Mesenchymal stem cell (in vitro differentiated cells and primary cell): ENCODE results near the gene RCAN2.

Experiments used
- DNase-seq: peaks from one replicate; pipeline ENCODE4 v3.0.0-alpha.2; 2013
- H2AFZ ChIP-seq: one replicate; pipeline ENCODE4 v1.6.1; 2013; ENCODE audit warnings: low read depth, mild to moderate bottlenecking, control low read depth, inconsistent platforms, low read length, moderate library complexity
- H2AK5ac ChIP-seq: 2 replicates; pipeline ENCODE4 v1.6.1; 2013; ENCODE audit warnings: low read length, moderate library complexity, mild to moderate bottlenecking, inconsistent platforms; ENCODE audit not compliant: severe bottlenecking
- H2BK120ac ChIP-seq: one replicate; pipeline ENCODE4 v1.6.1; 2013; ENCODE audit warnings: low read depth, mild to moderate bottlenecking, inconsistent platforms, low read length, moderate library complexity
- H2BK12ac ChIP-seq, 2 experiments: one replicate each; pipeline ENCODE4 v1.6.1; 2013; ENCODE audit warnings: inconsistent platforms in 2 of 2, low read length in 2 of 2, mild to moderate bottlenecking in 2 of 2, moderate library complexity in 2 of 2, control low read depth in 1 of 2
- H2BK15ac ChIP-seq: one replicate; pipeline ENCODE4 v1.6.1; 2013; ENCODE audit warnings: mild to moderate bottlenecking, low read depth, inconsistent platforms; ENCODE audit not compliant: poor library complexity, severe bottlenecking
- H2BK5ac ChIP-seq: 2 replicates; pipeline ENCODE4 v1.6.1; 2013; ENCODE audit warnings: low read depth, mild to moderate bottlenecking, low read length, control low read depth, inconsistent platforms; ENCODE audit not compliant: poor library complexity, severe bottlenecking
- H3K14ac ChIP-seq, 2 experiments: one replicate each; pipeline ENCODE4 v1.6.1; 2013; ENCODE audit warnings: inconsistent platforms in 2 of 2, low read length in 2 of 2, control low read depth in 1 of 2, mild to moderate bottlenecking in 1 of 2, moderate library complexity in 1 of 2
- H3K18ac ChIP-seq, 2 experiments: one replicate each; pipeline ENCODE4 v1.6.1; 2013; ENCODE audit warnings: inconsistent platforms in 2 of 2, low read length in 2 of 2, control low read depth in 1 of 2, low read depth in 1 of 2, mild to moderate bottlenecking in 1 of 2
- H3K23ac ChIP-seq, 2 experiments: one replicate each; pipeline ENCODE4 v1.6.1; 2013; ENCODE audit warnings: inconsistent platforms in 2 of 2, low read length in 2 of 2, mild to moderate bottlenecking in 2 of 2, moderate library complexity in 2 of 2, control low read depth in 1 of 2
- H3K27ac ChIP-seq: 2 replicates; pipeline ENCODE4 v1.5.1; 2013; ENCODE audit warnings: mild to moderate bottlenecking, moderate library complexity, low read length, control low read depth, inconsistent platforms; ENCODE audit not compliant: poor library complexity, severe bottlenecking
- H3K27me3 ChIP-seq, 2 experiments: 2 replicates each; pipeline versions ENCODE4 v1.6.1 to v1.7.0; 2013; ENCODE audit warnings: low read length in 2 of 2, mild to moderate bottlenecking in 2 of 2, moderate library complexity in 2 of 2, control low read depth in 1 of 2, inconsistent platforms in 1 of 2; ENCODE audit not compliant: control insufficient read depth in 1 of 2, insufficient read depth in 1 of 2
- H3K36me3 ChIP-seq, 2 experiments: 2 replicates each; pipeline versions ENCODE4 v1.6.1 to v1.7.0; 2013; ENCODE audit warnings: low read length in 2 of 2, control low read depth in 1 of 2, inconsistent platforms in 1 of 2, low read depth in 1 of 2, mild to moderate bottlenecking in 1 of 2; ENCODE audit not compliant: insufficient read depth in 2 of 2, control insufficient read depth in 1 of 2
- H3K4ac ChIP-seq, 2 experiments: one replicate each; pipeline ENCODE4 v1.6.1; 2013; ENCODE audit warnings: inconsistent platforms in 2 of 2, low read length in 2 of 2, mild to moderate bottlenecking in 2 of 2, moderate library complexity in 2 of 2, control low read depth in 1 of 2, low read depth in 1 of 2
- H3K4me1 ChIP-seq: 2 replicates; pipeline ENCODE4 v1.6.1; 2013; ENCODE audit warnings: low read depth, low read length, control low read depth; ENCODE audit not compliant: control insufficient read depth, insufficient read depth
- H3K4me2 ChIP-seq: 2 replicates; pipeline ENCODE4 v1.6.1; 2013; ENCODE audit warnings: low read length, mild to moderate bottlenecking, inconsistent platforms; ENCODE audit not compliant: poor library complexity, severe bottlenecking
- H3K4me3 ChIP-seq, 2 experiments: 2 replicates each; pipeline versions ENCODE4 v1.5.1 to v1.7.0; 2013; ENCODE audit warnings: low read length in 2 of 2, mild to moderate bottlenecking in 2 of 2, control low read depth in 1 of 2, low read depth in 1 of 2; ENCODE audit not compliant: insufficient read depth in 1 of 2
- H3K79me1 ChIP-seq: replicated peaks from 2 replicates; pipeline ENCODE4 v1.6.1; 2013; ENCODE audit warnings: mild to moderate bottlenecking, control low read depth, low read length, inconsistent platforms; ENCODE audit not compliant: poor library complexity, severe bottlenecking
- H3K9ac ChIP-seq: 2 replicates; pipeline ENCODE4 v1.7.0; 2013; ENCODE audit warnings: mild to moderate bottlenecking, low read length, moderate library complexity
- H3K9me3 ChIP-seq: 2 replicates; pipeline ENCODE4 v1.7.0; 2013; ENCODE audit warnings: mild to moderate bottlenecking, low read length; ENCODE audit not compliant: control insufficient read depth
- H4K8ac ChIP-seq: one replicate; pipeline ENCODE4 v1.6.1; 2013; ENCODE audit warnings: inconsistent platforms, mild to moderate bottlenecking, low read length, moderate library complexity
- H4K91ac ChIP-seq: one replicate; pipeline ENCODE4 v1.6.1; 2013; ENCODE audit warnings: mild to moderate bottlenecking, low read length, inconsistent platforms
- WGBS: methylation state at CpG from one replicate; pipeline ENCODE4 v1.1.7; 2013; ENCODE audit warnings: mixed read lengths; 5-methylcytosine and 5-hydroxymethylcytosine counted together

Gene RCAN2

DNA sequence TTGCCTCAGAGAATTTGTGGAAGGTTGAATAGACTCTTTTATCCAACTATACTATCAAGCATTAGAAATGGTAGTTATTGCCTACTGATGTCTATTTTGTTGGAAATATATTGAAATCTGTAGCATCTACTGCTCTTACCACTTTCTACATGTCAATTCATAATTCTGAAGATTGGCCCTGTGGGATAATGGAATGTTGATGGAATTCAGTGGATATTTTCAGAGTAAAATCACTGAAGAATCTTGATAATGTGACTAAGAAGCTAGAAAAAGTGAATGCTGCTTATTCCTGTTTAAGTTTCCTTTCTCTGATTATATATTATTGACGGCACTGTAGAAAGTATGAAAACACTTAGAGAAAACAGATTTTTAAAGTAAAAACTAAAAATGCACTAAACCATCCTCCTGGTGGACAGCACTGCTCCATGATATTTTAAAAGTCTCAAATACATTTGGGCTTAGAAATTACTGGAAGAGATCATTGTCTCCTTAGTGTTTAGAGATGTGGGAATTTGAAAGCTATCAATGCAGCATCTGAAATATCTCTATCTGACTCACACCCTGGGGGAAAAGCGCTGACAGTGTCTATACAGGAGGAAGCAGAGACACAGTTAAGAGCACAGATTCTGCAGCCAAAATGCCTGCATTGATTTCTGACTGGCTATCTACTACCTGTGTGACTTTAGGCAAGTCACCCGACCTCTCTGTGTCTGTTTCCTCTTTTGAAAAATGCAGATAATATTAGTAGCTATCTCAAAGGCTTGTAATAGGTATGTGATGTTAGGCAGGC is 37.9 kb upstream of the RCAN2 start:
- no peak overlapping the region for H2BK12ac ChIP-seq
- H3K9ac ChIP-seq = no peak overlapping the region
- no peak overlapping the region for H2AK5ac ChIP-seq
- no peak overlapping the region for H4K8ac ChIP-seq
- no peak overlapping the region for H2BK15ac ChIP-seq
- no peak overlapping the region for H2BK120ac ChIP-seq
- no peaks in the 10 kb centered on the region for H3K4me1 ChIP-seq
- DNase-seq = peak; percentile 22
- H3K4me3 ChIP-seq = no peak overlapping the region
- no peaks in the 10 kb centered on the region for H3K36me3 ChIP-seq
- H3K27me3 ChIP-seq = peaks cover 0 to 3% of the 10 kb centered on the region in 2 experiments
- H3K18ac ChIP-seq = no peak overlapping the region
- H3K4ac ChIP-seq = no peak overlapping the region
- no peaks in the 10 kb centered on the region for H3K9me3 ChIP-seq
- no peak overlapping the region for H4K91ac ChIP-seq
- H3K14ac ChIP-seq = no peak overlapping the region
- H2BK5ac ChIP-seq = no peak overlapping the region
- no peak overlapping the region for H3K4me2 ChIP-seq
- 92% methylated on average over 1 of the region's 3 CpGs for WGBS
- H3K27ac ChIP-seq = peak overlapping the region; percentile 8
- H3K23ac ChIP-seq = no peak overlapping the region
- no peaks in the 10 kb centered on the region for H3K79me1 ChIP-seq
- no peak overlapping the region for H2AFZ ChIP-seq

DNA sequence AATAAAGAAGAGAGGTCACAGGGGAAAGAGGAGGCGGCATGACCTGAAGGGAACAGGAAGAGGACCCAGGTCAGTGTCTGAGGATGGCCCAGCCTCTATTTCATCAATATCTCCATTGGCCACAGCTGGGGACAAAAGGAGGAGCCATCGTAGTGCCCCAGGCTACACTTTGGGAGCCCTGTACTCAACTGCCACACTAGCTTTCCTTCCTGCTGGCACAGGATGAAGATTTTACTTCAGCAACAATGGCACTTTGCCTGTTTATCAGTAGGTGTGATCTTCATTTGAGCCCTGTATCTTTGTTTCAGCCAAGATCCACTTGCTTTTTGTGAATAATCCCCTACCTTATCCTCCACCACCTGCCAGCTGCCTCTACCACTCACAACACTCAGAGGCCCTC is 35.4 kb upstream of the RCAN2 start:
- Histone ChIP-seq H4K91ac (no peak overlapping the region), H3K36me3 (no peaks in the 10 kb centered on the region), H3K9me3 (no peaks in the 10 kb centered on the region), H3K27me3 (peaks cover 0 to 3% of the 10 kb centered on the region in 2 experiments), H3K14ac (no peak overlapping the region), H3K4me2 (no peak overlapping the region), H3K9ac (no peak overlapping the region), H3K18ac (no peak overlapping the region), H2AK5ac (no peak overlapping the region), H2BK15ac (no peak overlapping the region), H4K8ac (no peak overlapping the region), H3K4ac (no peak overlapping the region), H2AFZ (no peak overlapping the region), H3K4me3 (no peak overlapping the region), H3K23ac (no peak overlapping the region), H2BK5ac (no peak overlapping the region), H3K79me1 (no peaks in the 10 kb centered on the region), H3K27ac (no peak overlapping the region), H3K4me1 (no peaks in the 10 kb centered on the region), H2BK120ac (no peak overlapping the region), H2BK12ac (no peak overlapping the region)
- no peak for DNase-seq
- WGBS = 72% methylated on average over 2 of the region's 2 CpGs

DNA sequence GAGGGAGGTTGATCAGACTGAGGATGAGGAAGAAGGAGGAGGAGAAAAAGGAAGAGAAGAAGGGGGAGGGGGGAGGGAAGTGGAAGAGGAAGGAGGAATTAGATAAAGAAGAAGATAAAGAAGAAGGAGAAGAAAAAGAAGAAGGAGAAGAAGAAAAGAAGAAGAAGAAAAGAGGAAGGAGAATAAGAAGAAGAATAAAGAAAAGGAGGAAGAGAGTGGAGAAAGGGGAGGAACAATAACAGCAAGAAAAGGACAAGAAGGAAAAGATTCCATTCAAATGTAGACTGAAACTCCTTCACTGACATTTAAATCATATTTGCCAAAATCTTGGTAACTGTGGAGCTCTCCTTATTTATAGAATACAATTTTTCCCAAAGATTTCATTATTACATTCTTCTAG is 34.3 kb upstream of the RCAN2 start:
- Histone ChIP-seq H2AFZ (no peak overlapping the region), H2BK15ac (no peak overlapping the region), H3K4me3 (no peak overlapping the region), H2BK12ac (no peak overlapping the region), H3K18ac (no peak overlapping the region), H2AK5ac (no peak overlapping the region), H3K23ac (no peak overlapping the region), H3K27ac (no peak overlapping the region), H3K4ac (no peak overlapping the region), H3K14ac (no peak overlapping the region), H3K79me1 (no peaks in the 10 kb centered on the region), H4K91ac (no peak overlapping the region), H3K9me3 (no peaks in the 10 kb centered on the region), H3K9ac (no peak overlapping the region), H3K36me3 (no peaks in the 10 kb centered on the region), H3K27me3 (peaks cover 0 to 3% of the 10 kb centered on the region in 2 experiments), H3K4me2 (no peak overlapping the region), H4K8ac (no peak overlapping the region), H3K4me1 (no peaks in the 10 kb centered on the region), H2BK120ac (no peak overlapping the region), H2BK5ac (no peak overlapping the region)
- DNase-seq = no peak

DNA sequence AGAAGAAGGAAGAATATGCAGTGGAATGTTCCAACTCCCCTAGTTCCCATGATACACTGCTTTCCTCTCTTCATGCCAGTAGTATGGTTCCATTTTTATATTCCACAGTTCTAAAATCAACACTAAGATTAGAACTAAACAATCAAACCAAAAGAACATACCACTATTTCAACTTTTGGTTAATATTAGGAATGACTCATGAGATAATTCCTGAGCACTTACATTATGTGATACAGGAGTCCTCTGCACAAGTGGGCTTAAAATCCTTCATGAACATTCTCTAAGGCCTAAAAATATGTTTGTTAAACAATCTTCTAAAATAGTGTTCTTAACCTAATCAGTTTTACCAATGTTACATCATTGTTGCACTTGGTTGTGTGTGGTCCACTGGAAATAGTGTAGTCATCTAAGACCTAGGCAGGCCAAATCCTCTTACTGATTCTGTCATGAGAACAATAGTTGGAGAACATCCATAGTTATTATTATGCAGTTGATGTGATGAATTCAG is 30.3 kb upstream of the RCAN2 start:
- H3K9me3 ChIP-seq = no peaks in the 10 kb centered on the region
- H3K4me1 ChIP-seq = no peaks in the 10 kb centered on the region
- H4K8ac ChIP-seq = no peak overlapping the region
- H3K9ac ChIP-seq = no peak overlapping the region
- H3K18ac ChIP-seq = no peak overlapping the region
- H4K91ac ChIP-seq = no peak overlapping the region
- no peak overlapping the region for H2BK5ac ChIP-seq
- H2AK5ac ChIP-seq = no peak overlapping the region
- no peak overlapping the region for H3K4me3 ChIP-seq
- no peak overlapping the region for H3K23ac ChIP-seq
- no peaks in the 10 kb centered on the region for H3K27me3 ChIP-seq
- H2BK12ac ChIP-seq = no peak overlapping the region
- no peak overlapping the region for H3K14ac ChIP-seq
- no peak overlapping the region for H2BK120ac ChIP-seq
- peak; percentile 43 for DNase-seq
- H3K4me2 ChIP-seq = no peak overlapping the region
- peak overlapping the region; percentile 5 for H3K27ac ChIP-seq
- no peak overlapping the region for H2BK15ac ChIP-seq
- no peak overlapping the region for H2AFZ ChIP-seq
- no peaks in the 10 kb centered on the region for H3K79me1 ChIP-seq
- no peaks in the 10 kb centered on the region for H3K36me3 ChIP-seq
- no peak overlapping the region for H3K4ac ChIP-seq
